GM23338 (cell line): ENCODE data around the gene MAGEB10. TPM values are rescaled to one million over a fixed set of nuclear protein-coding genes. Genes with fewer than 3 reads are reported as not detected.

Experiments
- ATAC-seq: fragments of 200-7000 bp; cut with Tn5 transposase; 3 replicates; pipeline ENCODE4 v1.9.1; 2020
- DNase-seq: peaks from one replicate; pipeline ENCODE4 v3.0.0-alpha.2; 2015; ENCODE audit warnings: low spot score
- H2AFZ ChIP-seq: fragments of 200-600 bp; sonication (generic); 2 replicates; pipeline ENCODE4 v1.8.0; 2016; ENCODE audit warnings: antibody characterized with exemption, mild to moderate bottlenecking, moderate library complexity
- H3F3A ChIP-seq: fragments of 200-600 bp; sonication (generic); replicated peaks from 2 replicates; pipeline ENCODE4 v1.8.0; 2017; ENCODE audit warnings: antibody characterized with exemption, mixed run types, low read depth
- H3K27ac ChIP-seq: fragments of 200-600 bp; sonication (generic); 2 replicates; pipeline ENCODE4 v1.6.1; 2016; ENCODE audit warnings: low read depth
- H3K27me3 ChIP-seq: fragments of 200-600 bp; sonication (generic); 2 replicates; pipeline ENCODE4 v1.8.0; 2016; ENCODE audit warnings: mild to moderate bottlenecking, mixed run types, moderate library complexity; ENCODE audit not compliant: insufficient read depth
- H3K36me3 ChIP-seq: fragments of 200-600 bp; sonication (generic); 2 replicates; pipeline ENCODE4 v1.8.0; 2016; ENCODE audit warnings: mild to moderate bottlenecking; ENCODE audit not compliant: insufficient read depth
- H3K4me1 ChIP-seq: fragments of 200-600 bp; sonication (generic); 2 replicates; pipeline ENCODE4 v1.8.0; 2016; ENCODE audit warnings: mild to moderate bottlenecking, moderate library complexity; ENCODE audit not compliant: insufficient read depth
- H3K4me2 ChIP-seq: fragments of 200-600 bp; sonication (generic); 2 replicates; pipeline ENCODE4 v1.7.1; 2017; ENCODE audit warnings: mixed run types
- H3K4me3 ChIP-seq: fragments of 200-600 bp; sonication (generic); 2 replicates; pipeline ENCODE4 v1.6.1; 2016; ENCODE audit warnings: mixed run types
- H3K79me2 ChIP-seq: fragments of 200-600 bp; sonication (generic); replicated peaks from 2 replicates; pipeline ENCODE4 v1.8.0; 2017; ENCODE audit warnings: mild to moderate bottlenecking; ENCODE audit not compliant: insufficient read depth
- H3K9me2 ChIP-seq: fragments of 200-600 bp; sonication (generic); 2 replicates; pipeline ENCODE4 v1.8.0; 2017; ENCODE audit not compliant: insufficient read depth
- H4K20me1 ChIP-seq: fragments of 200-600 bp; sonication (generic); replicated peaks from 2 replicates; pipeline ENCODE4 v1.8.0; 2017; ENCODE audit warnings: mild to moderate bottlenecking; ENCODE audit not compliant: insufficient read depth
- H3K27ac Mint-ChIP-seq: 2 replicates; pipeline ENCODE4 v1.8.0; 2020; ENCODE audit warnings: inconsistent platforms, mild to moderate bottlenecking, moderate library complexity, mixed read lengths
- H3K27me3 Mint-ChIP-seq: 3 replicates; pipeline ENCODE4 v1.8.0; 2022; ENCODE audit warnings: low read depth, mild to moderate bottlenecking, moderate library complexity, mixed read lengths, inconsistent platforms; ENCODE audit not compliant: insufficient read depth, poor library complexity
- H3K36me3 Mint-ChIP-seq: 3 replicates; pipeline ENCODE4 v1.8.0; 2021; ENCODE audit warnings: low read depth, mild to moderate bottlenecking, inconsistent platforms, moderate library complexity, mixed read lengths
- H3K4me1 Mint-ChIP-seq: 3 replicates; pipeline ENCODE4 v1.8.0; 2020; ENCODE audit warnings: mild to moderate bottlenecking, inconsistent platforms, mixed read lengths
- H3K4me3 Mint-ChIP-seq: 3 replicates; pipeline ENCODE4 v1.8.0; 2021; ENCODE audit warnings: moderate library complexity, mild to moderate bottlenecking, inconsistent platforms, mixed read lengths
- H3K9me3 Mint-ChIP-seq: 3 replicates; pipeline ENCODE4 v1.8.0; 2020; ENCODE audit warnings: moderate library complexity, mild to moderate bottlenecking, inconsistent platforms, mixed read lengths
- CREB1 ChIP-seq: fragments of 250-450 bp; sonication (Bioruptor Pico); IDR thresholded peaks from 2 replicates; pipeline ENCODE4 v1.5.0; 2020; ENCODE audit warnings: low read depth, mild to moderate bottlenecking, moderate library complexity
- EZH2 ChIP-seq: fragments of 200-600 bp; sonication (generic); IDR thresholded peaks from one replicate; pipeline ENCODE4 v1.8.0; 2017; ENCODE audit warnings: antibody characterized with exemption, mild to moderate bottlenecking, low read depth; ENCODE audit not compliant: unreplicated experiment
- EZH2phosphoT487 ChIP-seq: fragments of 200-600 bp; sonication (generic); IDR thresholded peaks from one replicate; pipeline ENCODE4 v1.8.1; 2018; ENCODE audit warnings: antibody characterized with exemption; ENCODE audit not compliant: unreplicated experiment
- JUNB ChIP-seq: IDR thresholded peaks from one replicate; pipeline ENCODE4 v1.6.1; 2016; ENCODE audit warnings: antibody characterized with exemption; ENCODE audit not compliant: unreplicated experiment
- NANOG ChIP-seq: IDR thresholded peaks from 2 replicates; pipeline ENCODE4 v1.6.1; 2016; ENCODE audit warnings: antibody characterized with exemption, borderline replicate concordance
- POLR2AphosphoS5 ChIP-seq: IDR thresholded peaks from 2 replicates; pipeline ENCODE4 v1.6.1; 2016; ENCODE audit warnings: antibody characterized with exemption, low read depth
- STAT1 ChIP-seq: IDR thresholded peaks from one replicate; pipeline ENCODE4 v1.6.1; 2016; ENCODE audit warnings: antibody characterized with exemption; ENCODE audit not compliant: unreplicated experiment
- ZNF114 ChIP-seq: fragments of 250-450 bp; sonication (Bioruptor Pico); IDR thresholded peaks from 2 replicates; pipeline ENCODE4 v1.5.0; 2020; ENCODE audit warnings: mild to moderate bottlenecking, moderate library complexity
- ZNF331 ChIP-seq: fragments of 250-450 bp; sonication (Bioruptor Pico); IDR thresholded peaks from 2 replicates; pipeline ENCODE4 v1.5.0; 2020; ENCODE audit warnings: low read depth, mild to moderate bottlenecking, moderate library complexity
- ZNF462 ChIP-seq: fragments of 250-450 bp; sonication (Bioruptor Pico); IDR thresholded peaks from 2 replicates; pipeline ENCODE4 v1.5.0; 2020; ENCODE audit warnings: mild to moderate bottlenecking, moderate library complexity
- polyA plus RNA-seq: library from polyadenylated mRNA; unstranded; fragments of >200 nt; fragmentation: Nextera tagmentation; extraction: Ambion mirVana; gene quantifications from 2 replicates; pipeline ENCODE4 v1.2.1, GENCODE V29; 2016
- total RNA-seq: library from RNA; depleted of rRNA; stranded (reverse); fragments of >200 nt; shearing (Covaris generic); gene quantifications from 2 replicates; pipeline ENCODE4 v1.2.3, GENCODE V29; 2014
- TF ChIP-seq, protein P1 (sequence below): IDR thresholded peaks from one replicate; pipeline ENCODE4 v1.6.1; 2018; ENCODE audit warnings: antibody characterized with exemption; ENCODE audit not compliant: unreplicated experiment
- TF ChIP-seq, protein P2 (sequence below): IDR thresholded peaks from 2 replicates; pipeline ENCODE4 v1.6.1; 2016; ENCODE audit warnings: antibody characterized with exemption
- TF ChIP-seq, protein P3 (sequence below), 2 experiments: fragments of 200-600 bp in 1 of 2; sonication (generic) in 1 of 2; conservative IDR thresholded peaks; 2 replicates each; pipeline versions ENCODE4 v1.5.1 to v1.6.1; 2016 to 2017; ENCODE audit warnings: antibody characterized with exemption in 2 of 2, low read depth in 2 of 2, mild to moderate bottlenecking in 2 of 2, moderate library complexity in 1 of 2

MAGEB10 gene
- total and polyA plus RNA-seq, 2 experiments from 2014 or later: not detected

- H3K27ac Mint-ChIP-seq: no peak overlapping the region
- no peak overlapping the region for H3K4me3 Mint-ChIP-seq
- no peak overlapping the region for H2AFZ ChIP-seq
Observed at GRCh38 chrX:27767387-27767786, 40.4 kb upstream of the MAGEB10 start.

More at GRCh38 chrX:27767387-27767786, 40.4 kb upstream of the MAGEB10 start:
- Histone ChIP-seq H3K79me2 (no peaks in the 10 kb centered on the region), H4K20me1 (no peaks in the 10 kb centered on the region), H3K27me3 (no peaks in the 10 kb centered on the region), H3K4me2 (no peak overlapping the region), H3K36me3 (no peaks in the 10 kb centered on the region), H3K4me1 (no peaks in the 10 kb centered on the region), H3K9me2 (no peaks in the 10 kb centered on the region), H3K4me3 (no peak overlapping the region), H3F3A (no peaks in the 10 kb centered on the region), H3K27ac (no peak overlapping the region)
- Mint-ChIP-seq H3K4me1 (no peaks in the 10 kb centered on the region), H3K27me3 (no peaks in the 10 kb centered on the region), H3K36me3 (no peaks in the 10 kb centered on the region), H3K9me3 (peaks cover 5% of the 10 kb centered on the region; the same call in 1 of the 3 replicates)
- TF ChIP-seq, protein P1, sequence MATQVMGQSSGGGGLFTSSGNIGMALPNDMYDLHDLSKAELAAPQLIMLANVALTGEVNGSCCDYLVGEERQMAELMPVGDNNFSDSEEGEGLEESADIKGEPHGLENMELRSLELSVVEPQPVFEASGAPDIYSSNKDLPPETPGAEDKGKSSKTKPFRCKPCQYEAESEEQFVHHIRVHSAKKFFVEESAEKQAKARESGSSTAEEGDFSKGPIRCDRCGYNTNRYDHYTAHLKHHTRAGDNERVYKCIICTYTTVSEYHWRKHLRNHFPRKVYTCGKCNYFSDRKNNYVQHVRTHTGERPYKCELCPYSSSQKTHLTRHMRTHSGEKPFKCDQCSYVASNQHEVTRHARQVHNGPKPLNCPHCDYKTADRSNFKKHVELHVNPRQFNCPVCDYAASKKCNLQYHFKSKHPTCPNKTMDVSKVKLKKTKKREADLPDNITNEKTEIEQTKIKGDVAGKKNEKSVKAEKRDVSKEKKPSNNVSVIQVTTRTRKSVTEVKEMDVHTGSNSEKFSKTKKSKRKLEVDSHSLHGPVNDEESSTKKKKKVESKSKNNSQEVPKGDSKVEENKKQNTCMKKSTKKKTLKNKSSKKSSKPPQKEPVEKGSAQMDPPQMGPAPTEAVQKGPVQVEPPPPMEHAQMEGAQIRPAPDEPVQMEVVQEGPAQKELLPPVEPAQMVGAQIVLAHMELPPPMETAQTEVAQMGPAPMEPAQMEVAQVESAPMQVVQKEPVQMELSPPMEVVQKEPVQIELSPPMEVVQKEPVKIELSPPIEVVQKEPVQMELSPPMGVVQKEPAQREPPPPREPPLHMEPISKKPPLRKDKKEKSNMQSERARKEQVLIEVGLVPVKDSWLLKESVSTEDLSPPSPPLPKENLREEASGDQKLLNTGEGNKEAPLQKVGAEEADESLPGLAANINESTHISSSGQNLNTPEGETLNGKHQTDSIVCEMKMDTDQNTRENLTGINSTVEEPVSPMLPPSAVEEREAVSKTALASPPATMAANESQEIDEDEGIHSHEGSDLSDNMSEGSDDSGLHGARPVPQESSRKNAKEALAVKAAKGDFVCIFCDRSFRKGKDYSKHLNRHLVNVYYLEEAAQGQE: no peak
- TF ChIP-seq JUNB (no peak), ZNF462 (CRISPR knock-in tag) (no peak), ZNF114 (CRISPR knock-in tag) (no peak), EZH2 (no peak), CREB1 (CRISPR knock-in tag) (no peak), STAT1 (no peak), ZNF331 (CRISPR knock-in tag) (no peak), NANOG (no peak), POLR2AphosphoS5 (no peak), EZH2phosphoT487 (no peak)
- TF ChIP-seq, protein P2, sequence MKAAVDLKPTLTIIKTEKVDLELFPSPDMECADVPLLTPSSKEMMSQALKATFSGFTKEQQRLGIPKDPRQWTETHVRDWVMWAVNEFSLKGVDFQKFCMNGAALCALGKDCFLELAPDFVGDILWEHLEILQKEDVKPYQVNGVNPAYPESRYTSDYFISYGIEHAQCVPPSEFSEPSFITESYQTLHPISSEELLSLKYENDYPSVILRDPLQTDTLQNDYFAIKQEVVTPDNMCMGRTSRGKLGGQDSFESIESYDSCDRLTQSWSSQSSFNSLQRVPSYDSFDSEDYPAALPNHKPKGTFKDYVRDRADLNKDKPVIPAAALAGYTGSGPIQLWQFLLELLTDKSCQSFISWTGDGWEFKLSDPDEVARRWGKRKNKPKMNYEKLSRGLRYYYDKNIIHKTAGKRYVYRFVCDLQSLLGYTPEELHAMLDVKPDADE: no peak
- TF ChIP-seq, protein P3, sequence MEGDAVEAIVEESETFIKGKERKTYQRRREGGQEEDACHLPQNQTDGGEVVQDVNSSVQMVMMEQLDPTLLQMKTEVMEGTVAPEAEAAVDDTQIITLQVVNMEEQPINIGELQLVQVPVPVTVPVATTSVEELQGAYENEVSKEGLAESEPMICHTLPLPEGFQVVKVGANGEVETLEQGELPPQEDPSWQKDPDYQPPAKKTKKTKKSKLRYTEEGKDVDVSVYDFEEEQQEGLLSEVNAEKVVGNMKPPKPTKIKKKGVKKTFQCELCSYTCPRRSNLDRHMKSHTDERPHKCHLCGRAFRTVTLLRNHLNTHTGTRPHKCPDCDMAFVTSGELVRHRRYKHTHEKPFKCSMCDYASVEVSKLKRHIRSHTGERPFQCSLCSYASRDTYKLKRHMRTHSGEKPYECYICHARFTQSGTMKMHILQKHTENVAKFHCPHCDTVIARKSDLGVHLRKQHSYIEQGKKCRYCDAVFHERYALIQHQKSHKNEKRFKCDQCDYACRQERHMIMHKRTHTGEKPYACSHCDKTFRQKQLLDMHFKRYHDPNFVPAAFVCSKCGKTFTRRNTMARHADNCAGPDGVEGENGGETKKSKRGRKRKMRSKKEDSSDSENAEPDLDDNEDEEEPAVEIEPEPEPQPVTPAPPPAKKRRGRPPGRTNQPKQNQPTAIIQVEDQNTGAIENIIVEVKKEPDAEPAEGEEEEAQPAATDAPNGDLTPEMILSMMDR (conservative IDR thresholded peaks at IDR 0.05; ENCODE audit: low read depth in 2 of 2): no peak
- no peak for DNase-seq
- ATAC-seq: no peak
